ENCODE results near the gene TSNAX.
"Not testable (repeated sequence)": the region's sequence is repeated elsewhere in the genome, so short reads cannot be mapped to it uniquely, and the experiment has no call there.

Gene TSNAX

GRCh38 chr1:231591466-231591865 is 63.0 kb downstream of the TSNAX start:
- H3K9me3 Mint-ChIP-seq = no peaks in the 10 kb centered on the region
- CTCF ChIA-PET = interaction anchor here (0.6 to 2.1 kb wide), 6 partner anchors 9 to 287 kb away, joined by 3 to 8 read pairs (median 3); no protein-coding TSS in a partner anchor

GRCh38 chr1:231592809-231593208 is 64.3 kb downstream of the TSNAX start:
- Mint-ChIP-seq H3K27ac (no peak overlapping the region), H3K36me3 (no peaks in the 10 kb centered on the region), H3K4me1 (peaks cover 8% of the 10 kb centered on the region), H3K27me3 (peaks cover 3% of the 10 kb centered on the region), H3K9me3 (no peaks in the 10 kb centered on the region), H3K4me3 (no peak overlapping the region)
- CTCF ChIA-PET = interaction anchor here (0.6 to 1.3 kb wide), 2 partner anchors 234 to 255 kb away, joined by 3 read pairs; partner anchors contain the start of genes EXOC8 and SPRTN
- no peak for DNase-seq

More at GRCh38 chr1:231591466-231591865, 63.0 kb downstream of the TSNAX start:
- Mint-ChIP-seq H3K4me3 (no peak overlapping the region), H3K36me3 (no peaks in the 10 kb centered on the region), H3K27me3 (peaks cover 3% of the 10 kb centered on the region), H3K4me1 (peaks cover 8% of the 10 kb centered on the region), H3K27ac (no peak overlapping the region)
- no peak for DNase-seq

- H3K27me3 Mint-ChIP-seq, DNase-seq, H3K9me3 Mint-ChIP-seq, H3K27ac Mint-ChIP-seq, H3K4me1 Mint-ChIP-seq, H3K36me3 Mint-ChIP-seq, H3K4me3 Mint-ChIP-seq: not testable (repeated sequence)
- CTCF ChIA-PET = interaction anchor here (0.6 kb wide), 1 partner anchor 255 kb away, joined by 3 read pairs; the partner anchor contains the start of genes EXOC8 and SPRTN
These were observed 64.8 kb downstream of the TSNAX start for GRCh38 chr1:231593264-231593663.

GRCh38 chr1:231594123-231594522 is 65.7 kb downstream of the TSNAX start:
- peaks cover 3% of the 10 kb centered on the region for H3K27me3 Mint-ChIP-seq
- peaks cover 8% of the 10 kb centered on the region for H3K4me1 Mint-ChIP-seq
- DNase-seq = no peak
- H3K9me3 Mint-ChIP-seq = no peaks in the 10 kb centered on the region
- H3K36me3 Mint-ChIP-seq = no peaks in the 10 kb centered on the region
- H3K27ac Mint-ChIP-seq = no peak overlapping the region
- CTCF ChIA-PET = no interaction called here
- no peak overlapping the region for H3K4me3 Mint-ChIP-seq

DNA sequence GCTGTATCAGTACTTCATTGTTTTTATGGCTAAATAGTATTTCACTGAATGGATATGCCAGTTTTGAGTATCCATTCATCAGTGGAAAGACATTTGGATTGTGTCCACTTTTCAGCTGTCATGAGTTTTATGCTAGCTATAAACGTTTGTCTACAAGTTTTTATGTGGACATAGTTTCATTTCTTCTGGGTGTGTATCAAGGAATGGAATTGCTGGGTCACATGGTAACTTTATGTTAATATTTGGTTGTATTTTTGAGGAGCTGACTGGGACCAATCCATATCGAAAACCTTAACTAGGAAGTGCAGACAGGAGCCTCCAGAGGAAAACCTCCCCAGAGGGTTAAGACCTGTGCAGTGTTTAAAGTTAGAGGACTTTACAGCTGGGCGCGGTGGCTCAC is 66.3 kb downstream of the TSNAX start:
- CTCF ChIA-PET = interaction anchor here (0.8 to 1.1 kb wide), 2 partner anchors 9 to 278 kb away, joined by 3 to 4 read pairs; no protein-coding TSS in a partner anchor
- no peak overlapping the region for H3K27ac Mint-ChIP-seq
- DNase-seq = no peak
- H3K36me3 Mint-ChIP-seq = no peaks in the 10 kb centered on the region
- H3K4me3 Mint-ChIP-seq = no peak overlapping the region
- H3K27me3 Mint-ChIP-seq = peaks cover 3% of the 10 kb centered on the region
- peaks cover 8% of the 10 kb centered on the region for H3K4me1 Mint-ChIP-seq
- no peaks in the 10 kb centered on the region for H3K9me3 Mint-ChIP-seq

DNA sequence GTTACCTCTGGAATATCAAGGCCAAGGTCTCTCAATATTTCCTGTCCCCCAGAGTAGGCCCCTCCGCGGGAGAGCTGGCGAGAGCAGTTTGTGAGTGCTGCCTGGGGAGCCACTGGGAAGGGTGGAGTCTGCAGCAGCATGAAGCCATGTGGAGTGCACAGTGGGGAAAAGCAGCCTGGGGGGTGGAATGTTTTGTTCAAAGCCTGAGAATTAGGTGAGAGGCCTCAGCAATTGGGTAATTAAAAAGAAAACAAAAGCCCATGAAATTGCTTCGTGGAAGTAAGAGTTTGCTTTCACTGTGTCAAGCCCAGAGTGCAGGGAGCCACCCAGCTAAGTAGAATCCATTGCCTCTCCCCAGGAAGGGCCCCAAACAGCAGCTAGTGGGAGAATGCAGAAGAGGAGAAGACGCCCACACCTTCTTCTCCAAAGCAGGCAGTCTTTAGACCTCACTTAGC is 67.9 kb downstream of the TSNAX start:
- no peak for DNase-seq
- CTCF ChIA-PET = interaction anchor here (0.7 kb wide), 1 partner anchor 259 kb away, joined by 3 read pairs; the partner anchor contains the start of genes EXOC8 and SPRTN
- no peaks in the 10 kb centered on the region for H3K36me3 Mint-ChIP-seq

GRCh38 chr1:231597971-231598370 is 69.5 kb downstream of the TSNAX start:
- H3K9me3 Mint-ChIP-seq = no peaks in the 10 kb centered on the region
- peaks cover 7% of the 10 kb centered on the region for H3K4me1 Mint-ChIP-seq
- CTCF ChIA-PET = interaction anchor here (0.8 to 2.4 kb wide), 2 partner anchors 241 to 283 kb away, joined by 7 read pairs; no protein-coding TSS in a partner anchor
- H3K27me3 Mint-ChIP-seq = no peaks in the 10 kb centered on the region
- no peak overlapping the region for H3K4me3 Mint-ChIP-seq
- H3K27ac Mint-ChIP-seq = no peak overlapping the region
- no peak for DNase-seq
- no peaks in the 10 kb centered on the region for H3K36me3 Mint-ChIP-seq

More for the DNA sequence above, 67.9 kb downstream of the TSNAX start:
- no peak overlapping the region for H3K27ac Mint-ChIP-seq
- no peak overlapping the region for H3K4me3 Mint-ChIP-seq
- no peaks in the 10 kb centered on the region for H3K9me3 Mint-ChIP-seq
- H3K4me1 Mint-ChIP-seq = peaks cover 4% of the 10 kb centered on the region
- H3K27me3 Mint-ChIP-seq = peaks cover 3% of the 10 kb centered on the region

- H3K36me3 Mint-ChIP-seq = no peaks in the 10 kb centered on the region
- H3K9me3 Mint-ChIP-seq = no peaks in the 10 kb centered on the region
- DNase-seq = no peak
- H3K4me1 Mint-ChIP-seq = peaks cover 23% of the 10 kb centered on the region
- H3K4me3 Mint-ChIP-seq = no peak overlapping the region
- CTCF ChIA-PET = interaction anchor here (0.6 to 1.3 kb wide), 6 partner anchors 9 to 317 kb away, joined by 3 to 5 read pairs (median 3); no protein-coding TSS in a partner anchor
- no peaks in the 10 kb centered on the region for H3K27me3 Mint-ChIP-seq
- H3K27ac Mint-ChIP-seq = no peak overlapping the region
These were observed 72.0 kb downstream of the TSNAX start for GRCh38 chr1:231600458-231600976.

DNA sequence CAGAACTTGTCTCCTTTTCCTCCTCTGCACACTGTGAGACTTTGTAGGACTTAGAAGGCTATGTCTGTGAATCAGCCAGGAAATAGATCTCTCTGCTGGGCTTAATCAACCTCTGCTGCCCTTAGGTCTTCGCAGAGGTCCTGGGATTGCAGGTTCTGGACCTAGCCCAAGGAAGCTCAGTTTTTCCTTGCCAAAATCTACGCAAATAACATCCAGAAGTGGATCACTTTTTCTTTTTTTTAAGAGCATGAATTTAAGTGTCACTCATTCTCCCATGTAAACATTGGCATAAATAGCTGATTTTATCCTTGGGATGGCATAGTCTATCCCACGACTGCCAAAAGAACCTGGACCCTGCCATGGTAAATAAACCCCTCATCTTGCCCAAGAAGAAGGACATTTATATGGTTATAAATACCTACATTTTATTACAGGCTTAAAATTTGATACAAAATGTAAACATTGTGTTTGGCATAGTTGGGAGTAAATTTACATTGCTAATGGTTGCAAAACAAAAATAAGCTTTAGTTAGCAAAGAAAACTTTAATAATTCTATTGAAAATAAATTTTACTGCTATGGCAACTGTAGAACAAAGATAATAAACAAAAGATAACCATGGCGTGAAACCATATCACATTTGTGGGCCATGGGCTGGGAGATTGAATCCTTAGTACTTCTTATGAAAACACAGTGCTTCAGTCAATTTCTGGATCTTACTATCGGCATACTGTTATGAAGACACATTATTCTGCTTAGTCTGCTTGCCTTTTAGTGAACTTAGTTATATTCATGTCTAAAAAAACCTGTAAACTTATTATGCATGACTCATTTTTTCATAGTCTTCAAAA is 73.6 kb downstream of the TSNAX start:
- H3K4me1 Mint-ChIP-seq = peaks cover 19% of the 10 kb centered on the region
- peaks cover 4% of the 10 kb centered on the region for H3K27me3 Mint-ChIP-seq
- no peaks in the 10 kb centered on the region for H3K9me3 Mint-ChIP-seq
- no peak overlapping the region for H3K4me3 Mint-ChIP-seq
- CTCF ChIA-PET = interaction anchor here (0.6 to 1.4 kb wide), 4 partner anchors 12 to 247 kb away, joined by 3 to 7 read pairs (median 4); no protein-coding TSS in a partner anchor
- H3K36me3 Mint-ChIP-seq = no peaks in the 10 kb centered on the region
- DNase-seq = no peak
- H3K27ac Mint-ChIP-seq = no peak overlapping the region

DNA sequence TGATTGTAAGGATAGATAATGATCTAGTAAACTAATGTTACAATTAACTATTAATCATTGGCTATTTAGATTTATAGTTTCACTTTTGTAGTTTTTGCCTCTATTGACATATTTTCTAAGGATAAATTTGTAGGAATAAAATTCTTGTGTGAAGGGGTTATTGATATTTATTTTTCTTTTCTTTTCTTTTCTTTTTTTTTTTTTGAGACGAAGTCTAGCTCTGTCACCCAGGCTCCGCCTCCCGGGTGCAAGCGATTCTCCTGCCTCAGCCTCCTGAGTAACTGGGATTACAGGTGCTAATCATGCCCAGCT is 74.2 kb downstream of the TSNAX start:
- CTCF ChIA-PET = interaction anchor here (0.6 to 1.4 kb wide), 3 partner anchors 15 to 268 kb away, joined by 3 to 5 read pairs (median 3); no protein-coding TSS in a partner anchor
- Mint-ChIP-seq H3K36me3 (no peaks in the 10 kb centered on the region), H3K4me1 (peaks cover 19% of the 10 kb centered on the region), H3K9me3 (no peaks in the 10 kb centered on the region), H3K27me3 (peaks cover 4% of the 10 kb centered on the region), H3K27ac (no peak overlapping the region), H3K4me3 (no peak overlapping the region)
- DNase-seq = no peak

DNA sequence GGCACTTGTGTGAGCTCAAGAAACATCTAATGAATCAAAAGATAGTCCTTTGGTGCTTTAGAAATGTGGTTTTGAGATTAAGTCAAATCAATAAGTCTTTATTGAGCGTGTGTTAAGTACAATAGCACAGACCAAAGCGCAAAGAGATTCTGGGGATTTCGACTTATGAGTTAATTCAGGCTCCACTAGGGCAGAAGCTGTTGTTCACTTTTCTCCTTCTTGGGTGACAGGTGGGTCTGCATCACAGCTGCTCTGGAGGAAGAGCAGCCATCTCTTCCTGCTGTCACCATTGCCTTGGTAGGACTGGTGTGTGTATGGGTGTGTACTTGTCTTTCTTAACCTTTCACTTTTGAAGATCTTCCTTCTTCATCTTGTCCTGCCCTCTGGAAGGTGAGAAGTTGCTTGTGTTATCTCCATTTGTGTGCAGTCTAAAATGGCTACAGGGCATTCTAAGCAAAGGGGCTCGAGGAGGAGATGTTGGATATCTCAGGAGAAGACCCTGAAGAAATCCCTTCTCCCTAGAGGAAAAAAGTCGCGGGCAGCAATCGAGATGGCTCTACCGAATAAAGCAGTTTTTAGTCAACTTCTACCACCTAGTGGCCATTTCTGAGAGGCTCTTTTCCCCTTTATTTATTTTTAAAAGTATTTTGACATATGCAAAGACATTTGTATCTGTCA is 75.3 kb downstream of the TSNAX start:
- Mint-ChIP-seq H3K36me3 (no peaks in the 10 kb centered on the region), H3K9me3 (no peaks in the 10 kb centered on the region), H3K4me3 (peak overlapping the region; percentile 90), H3K4me1 (peaks cover 19% of the 10 kb centered on the region), H3K27ac (peak overlapping the region; percentile 86), H3K27me3 (peaks cover 11% of the 10 kb centered on the region)
- CTCF ChIA-PET = interaction anchor here (0.6 to 1.4 kb wide), 9 partner anchors 9 to 269 kb away, joined by 3 to 5 read pairs (median 4); no protein-coding TSS in a partner anchor
- DNase-seq = peak; percentile 56

- Mint-ChIP-seq H3K27me3 (peaks cover 11% of the 10 kb centered on the region), H3K36me3 (no peaks in the 10 kb centered on the region), H3K27ac (peak overlapping the region; percentile 86), H3K4me1 (peaks cover 19% of the 10 kb centered on the region), H3K9me3 (no peaks in the 10 kb centered on the region), H3K4me3 (peak overlapping the region; percentile 90)
- DNase-seq = no peak
- CTCF ChIA-PET = interaction anchor here (1.1 to 2.4 kb wide), 4 partner anchors 245 to 269 kb away, joined by 3 to 6 read pairs (median 5); no protein-coding TSS in a partner anchor
These were observed 75.8 kb downstream of the TSNAX start for GRCh38 chr1:231604276-231604621.

DNA sequence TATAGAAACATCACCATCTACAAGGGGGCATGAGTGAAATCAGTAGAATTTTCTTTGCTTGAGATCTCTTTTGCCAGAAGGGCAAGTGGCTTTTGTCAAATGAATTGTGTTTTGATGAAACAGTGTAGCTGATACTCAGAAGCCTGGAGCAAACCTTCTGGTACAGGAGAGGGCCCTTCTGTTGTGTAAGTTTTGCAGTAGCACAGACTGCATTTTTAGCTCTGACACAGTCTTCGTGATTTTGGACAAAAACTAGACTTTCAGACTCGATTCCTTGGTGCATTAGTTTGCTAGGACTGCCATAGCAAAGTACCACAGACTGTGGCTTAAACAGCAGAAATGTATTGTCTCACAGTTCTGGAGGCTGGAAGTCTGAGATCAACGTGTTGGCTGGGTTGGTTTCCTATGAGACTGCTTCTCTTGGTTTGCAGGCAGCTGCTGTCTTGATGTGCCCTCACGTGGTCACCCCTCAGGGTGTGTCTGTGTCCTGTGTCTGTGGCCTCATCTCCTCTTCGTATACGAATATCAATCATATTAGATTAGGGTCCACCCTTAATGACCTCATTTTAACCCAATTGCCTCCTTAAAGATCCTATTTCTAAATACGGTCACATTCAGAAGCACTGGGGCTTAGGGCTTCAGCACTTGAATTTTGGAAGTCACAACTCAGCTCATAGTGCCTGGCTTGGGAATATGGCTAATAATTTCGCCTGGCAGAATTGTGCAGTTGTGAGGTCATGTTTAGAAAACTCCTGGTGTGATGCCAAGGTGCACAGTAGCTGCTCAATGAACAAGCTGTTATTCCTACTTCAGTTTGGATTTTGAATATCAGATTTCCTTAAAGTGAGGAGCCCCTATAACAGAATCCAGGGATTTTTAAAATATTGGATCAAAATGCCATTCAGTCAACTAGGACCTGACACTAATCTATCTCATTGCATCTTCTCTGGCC is 77.0 kb downstream of the TSNAX start:
- Mint-ChIP-seq H3K27me3 (peaks cover 18% of the 10 kb centered on the region), H3K27ac (no peak overlapping the region), H3K4me3 (no peak overlapping the region), H3K4me1 (peaks cover 20% of the 10 kb centered on the region), H3K36me3 (peaks cover 5% of the 10 kb centered on the region), H3K9me3 (no peaks in the 10 kb centered on the region)
- CTCF ChIA-PET = interaction anchor here (0.8 to 2.4 kb wide), 6 partner anchors 14 to 290 kb away, joined by 3 to 6 read pairs (median 4); no protein-coding TSS in a partner anchor
- DNase-seq = no peak

All from activated naive CD4-positive, alpha-beta T cell treated with anti-CD3 and anti-CD28 coated beads, Interleukin-2, amount 10 ng/mL, durations not matched to agents 7 days and 5 days (primary cell).